Right ventricle myocardium inferior (tissue), 1 donor: Measurements from ENCODE around the gene ERVFRD-1. TPM values are rescaled to one million over a fixed set of nuclear protein-coding genes. Genes with fewer than 3 reads are reported as not detected.
A peak's percentile ranks its signal among the peaks of the same experiment; 100 is the strongest.
"Not testable (repeated sequence)": the region's sequence is repeated elsewhere in the genome, so short reads cannot be mapped to it uniquely, and the experiment has no call there.

Source experiments
- ATAC-seq: fragments of 200-7000 bp; cut with Tn5 transposase; one replicate; pipeline ENCODE4 v1.9.1; 2020; ENCODE audit warnings: mild to moderate bottlenecking, moderate library complexity
- DNase-seq: peaks from one replicate; pipeline ENCODE4 v3.0.0; 2021; ENCODE audit errors: missing footprints
- intact Hi-C: fragments of 100-400 bp; cut with DNase I; formaldehyde crosslinking; loops from one replicate; pipeline ENCODE4 v1.11.0; 2022
- total RNA-seq: library from RNA; stranded (reverse); fragmentation: NEBNext Ultra II Directional; extraction: Animal tissue kit (Norgen Biotek cat#: 25700); gene quantifications from one replicate; pipeline ENCODE4 v1.2.1, GENCODE V29; 2021
- donor health status: DM: no; HTN: yes; CAD: no; lungs with severe emphysema.

ERVFRD-1 gene
- total RNA-seq, 1 donor from 2014 or later = 0.14 TPM

- ATAC-seq (no peak), DNase-seq (no peak)
- intact Hi-C loops = no loop called here
Measured at GRCh38 chr6:11132194-11132888, 20.8 kb upstream of the ERVFRD-1 start.

- ATAC-seq (no peak), DNase-seq (no peak)
- intact Hi-C loops = no loop called here
Measured at GRCh38 chr6:11130605-11131004, 19.1 kb upstream of the ERVFRD-1 start.

DNA sequence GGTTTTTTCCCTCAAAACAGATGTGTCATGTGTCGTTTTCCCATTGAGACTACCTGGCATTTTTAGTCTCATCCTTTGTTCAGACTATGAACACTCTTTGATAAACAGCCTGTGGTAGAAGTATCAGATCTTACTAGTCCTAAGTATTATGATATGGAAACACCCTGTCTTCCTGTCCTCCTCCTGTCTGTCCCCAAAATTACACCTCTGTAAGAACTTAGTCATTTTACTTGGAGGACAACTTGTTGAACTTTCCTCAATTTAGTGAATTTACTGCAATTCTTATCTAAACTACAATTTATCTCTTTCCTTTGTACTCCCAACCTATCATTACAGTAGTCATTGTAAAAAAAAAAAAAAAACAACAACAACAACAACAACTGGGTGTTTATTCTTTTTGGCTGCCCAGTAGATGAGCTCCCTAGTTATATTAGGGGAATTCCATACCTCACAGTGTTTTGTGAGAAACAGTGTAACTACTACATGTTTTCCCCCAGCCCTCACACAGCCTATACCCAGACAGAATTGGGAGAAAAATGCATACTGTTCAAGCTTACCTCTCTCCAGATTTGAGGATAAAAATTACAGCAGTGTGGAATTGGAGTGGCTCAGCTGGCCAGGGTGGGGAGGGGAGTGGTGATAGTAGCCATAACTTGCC is 18.5 kb upstream of the ERVFRD-1 start:
- intact Hi-C loops = no loop called here
- ATAC-seq = no peak

DNA sequence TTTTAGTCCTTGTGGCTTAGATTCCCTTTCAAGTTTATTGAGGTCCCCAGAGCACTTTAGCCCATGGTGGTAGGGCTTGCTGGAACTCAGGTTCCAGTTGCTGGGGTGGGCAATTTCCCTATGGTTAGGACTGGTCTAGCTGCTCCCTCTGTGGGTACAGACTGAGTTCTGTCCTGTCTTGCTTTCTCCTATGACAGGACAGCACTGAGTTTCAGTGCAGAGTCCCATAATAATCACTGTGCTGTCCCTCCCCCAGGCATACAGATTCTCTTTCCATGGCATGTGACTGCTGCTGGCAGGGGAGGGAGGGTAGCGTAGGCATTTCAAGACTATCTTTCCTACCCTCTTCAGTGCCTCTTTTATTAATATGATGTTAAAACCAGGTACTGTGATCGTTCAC is 17.1 kb upstream of the ERVFRD-1 start:
- DNase-seq (no peak), ATAC-seq (peak; percentile 39)
- intact Hi-C loops = no loop called here

More for the DNA sequence above, 18.5 kb upstream of the ERVFRD-1 start:
- no peak for DNase-seq

GRCh38 chr6:11126876-11127275 is 15.4 kb upstream of the ERVFRD-1 start:
- ATAC-seq (no peak), DNase-seq (no peak)
- intact Hi-C loops = no loop called here

DNA sequence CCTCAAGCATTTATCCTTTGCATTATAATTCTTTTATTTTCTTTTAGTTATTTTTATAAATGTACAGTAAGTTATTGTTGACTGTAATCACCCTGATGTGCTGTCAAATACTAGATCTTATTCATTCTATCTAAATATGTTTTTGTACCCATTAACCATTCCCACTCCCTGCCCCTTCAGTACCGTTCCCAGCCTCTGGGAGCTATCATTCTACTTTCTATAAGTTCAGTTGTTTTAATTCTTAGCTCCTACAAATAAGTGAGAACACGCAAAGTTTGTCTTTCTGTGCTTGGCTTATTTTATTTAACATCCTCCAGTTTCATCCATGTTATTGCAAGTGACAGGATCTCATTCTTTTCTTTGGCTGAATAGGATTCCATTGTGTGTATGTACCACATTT is 12.5 kb upstream of the ERVFRD-1 start:
- no peak for ATAC-seq
- intact Hi-C loops = no loop called here

GRCh38 chr6:11122380-11122779 is 10.9 kb upstream of the ERVFRD-1 start:
- no peak for ATAC-seq
- intact Hi-C loops = no loop called here
- no peak for DNase-seq

More for the DNA sequence above, 12.5 kb upstream of the ERVFRD-1 start:
- no peak for DNase-seq

DNA sequence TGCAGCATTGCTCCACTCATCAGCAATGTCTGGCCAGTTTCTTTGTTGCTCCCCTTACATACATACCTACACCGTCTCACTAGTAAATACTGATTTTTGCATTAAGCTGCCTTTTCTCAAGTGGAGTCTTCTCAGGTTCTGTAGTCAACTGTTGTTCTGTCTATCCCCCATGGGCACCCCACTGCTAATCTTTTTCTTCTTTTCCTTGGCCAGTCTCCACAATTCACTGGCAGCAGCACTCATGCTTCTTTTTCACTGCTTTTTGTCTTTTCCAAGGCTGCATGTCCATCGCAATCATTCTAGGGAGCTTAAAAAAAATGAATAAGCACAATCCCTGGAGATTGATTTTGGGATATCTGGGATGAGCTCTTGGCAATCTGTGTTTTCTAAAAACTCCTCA is 10.3 kb upstream of the ERVFRD-1 start:
- ATAC-seq (no peak), DNase-seq (no peak)
- intact Hi-C loops = no loop called here

DNA sequence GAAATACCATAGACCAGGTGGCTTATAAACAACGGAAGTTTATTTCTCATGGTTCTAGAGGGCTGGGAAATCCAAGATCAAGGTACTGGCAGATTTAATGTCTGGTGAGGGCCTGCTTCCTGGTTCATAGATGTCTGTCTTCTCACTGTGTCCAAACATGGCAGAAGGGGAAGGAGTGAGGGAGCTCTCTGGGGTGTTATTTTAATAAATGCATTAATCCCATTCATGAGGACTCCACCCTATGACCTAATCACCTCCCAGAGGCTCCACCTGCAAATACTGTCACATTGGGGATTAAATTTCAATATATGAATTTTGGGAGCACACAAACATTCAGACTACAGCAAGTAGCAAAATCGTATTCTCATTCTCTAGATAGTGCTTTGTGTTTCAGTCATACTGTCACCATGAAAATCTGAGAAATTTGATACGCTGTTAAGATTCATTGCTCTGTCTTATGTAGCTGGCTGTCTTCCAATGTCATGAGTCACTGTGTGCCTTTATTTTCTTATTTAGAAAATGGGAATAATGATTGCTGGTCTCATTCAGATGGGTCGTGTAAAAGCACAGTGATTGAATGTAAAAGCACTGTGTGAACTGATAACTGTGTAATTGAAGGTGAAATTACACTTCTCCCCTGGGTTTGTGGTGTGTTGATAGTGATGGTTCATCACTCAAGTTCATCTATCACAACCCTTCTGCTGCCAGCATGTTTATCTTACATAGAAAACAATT is 8.9 kb upstream of the ERVFRD-1 start:
- ATAC-seq = no peak
- intact Hi-C loops = no loop called here
- no peak for DNase-seq

- intact Hi-C loops, ATAC-seq: not testable (repeated sequence)
Measured at GRCh38 chr6:11115808-11116536, 4.4 kb upstream of the ERVFRD-1 start.

GRCh38 chr6:11113038-11113437 is 1.5 kb upstream of the ERVFRD-1 start:
- DNase-seq (no peak), ATAC-seq (no peak)
- intact Hi-C loops = no loop called here

More at GRCh38 chr6:11115808-11116536, 4.4 kb upstream of the ERVFRD-1 start:
- not testable (repeated sequence) for DNase-seq

DNA sequence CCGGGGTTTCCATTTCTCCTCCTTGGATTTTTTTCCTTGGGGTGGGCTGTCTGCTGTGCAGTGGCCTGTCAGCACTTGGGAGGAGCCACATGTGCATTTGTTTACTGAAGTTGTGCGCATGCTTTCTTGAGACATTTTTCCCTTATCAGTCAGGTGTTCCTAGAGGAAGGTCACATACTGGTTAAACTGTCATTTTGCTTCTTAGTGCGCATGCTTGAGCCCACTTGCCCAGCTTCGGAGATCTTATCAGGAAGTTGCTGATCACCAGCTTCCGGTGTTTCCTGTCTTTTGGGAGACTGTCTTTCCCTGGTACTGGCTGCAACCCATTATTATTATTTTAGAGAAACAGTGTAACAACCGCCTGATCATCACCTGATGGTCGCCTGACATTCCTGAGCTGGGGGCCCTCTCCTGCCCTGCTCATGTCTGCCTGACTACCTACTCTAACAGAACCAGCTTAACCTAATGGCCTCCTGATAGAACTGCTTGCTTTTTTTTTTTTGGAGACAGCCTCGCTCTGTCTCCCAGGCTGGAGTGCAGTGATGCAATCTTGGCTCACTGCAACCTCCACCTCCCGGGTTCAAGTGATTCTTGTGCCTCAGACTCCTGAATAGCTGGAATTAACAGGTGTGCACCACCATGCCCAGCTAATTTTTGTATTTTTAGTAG is 378 bp upstream of the ERVFRD-1 start:
- no peak for DNase-seq
- no peak for ATAC-seq
- intact Hi-C loops = no loop called here

GRCh38 chr6:11108726-11109125 is 2.8 kb downstream of the ERVFRD-1 start:
- intact Hi-C loops = no loop called here
- DNase-seq (no peak), ATAC-seq (no peak)

DNA sequence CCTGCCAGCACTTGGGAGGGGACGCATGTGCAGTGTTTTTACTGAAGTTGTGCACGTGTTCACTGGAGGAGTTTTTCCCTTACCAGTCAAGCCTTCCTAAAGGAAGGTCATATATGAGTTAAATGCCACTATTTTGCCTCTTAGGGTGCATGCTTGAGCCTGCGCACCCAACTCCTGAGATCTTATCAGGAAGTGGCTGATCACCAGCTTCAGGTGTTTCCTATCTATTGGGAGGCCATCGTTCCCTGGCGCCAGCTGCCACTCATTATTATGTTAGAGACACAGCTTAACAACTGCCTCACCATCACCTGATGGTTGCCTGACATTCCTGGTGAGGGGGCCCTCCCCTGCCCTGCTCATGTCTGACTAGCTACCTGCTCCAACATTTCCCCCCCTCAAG is 8.5 kb downstream of the ERVFRD-1 start:
- ATAC-seq (no peak), DNase-seq (no peak)
- intact Hi-C loops = no loop called here

DNA sequence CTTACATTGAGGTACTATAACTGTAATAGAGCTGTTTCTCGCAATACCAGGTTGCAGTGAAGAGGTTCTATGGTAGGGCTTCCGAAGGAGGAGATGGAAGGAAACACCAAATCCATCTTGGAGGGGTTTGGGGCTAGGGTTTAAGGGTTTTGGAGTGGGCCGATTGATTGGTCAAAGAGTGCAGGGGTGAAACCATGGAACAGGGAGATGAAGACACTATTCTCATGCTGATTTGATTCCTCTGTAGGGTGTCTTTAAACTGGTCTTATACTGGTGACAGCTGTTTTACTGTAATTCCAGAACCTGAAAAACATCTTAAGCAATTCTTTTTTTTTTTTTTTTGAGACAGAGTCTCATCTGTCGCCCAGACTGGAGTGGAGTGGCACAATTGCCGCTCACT is 10.1 kb downstream of the ERVFRD-1 start:
- intact Hi-C loops = no loop called here
- DNase-seq (no peak), ATAC-seq (no peak)

- DNase-seq (no peak), ATAC-seq (no peak)
- intact Hi-C loops = no loop called here
Measured at GRCh38 chr6:11098004-11098403, 13.5 kb downstream of the ERVFRD-1 start.

GRCh38 chr6:11097476-11097875 is 14.0 kb downstream of the ERVFRD-1 start:
- intact Hi-C loops = no loop called here
- no peak for DNase-seq

GRCh38 chr6:11096109-11096508 is 15.4 kb downstream of the ERVFRD-1 start:
- DNase-seq (no peak), ATAC-seq (no peak)
- intact Hi-C loops = no loop called here

More at GRCh38 chr6:11097476-11097875, 14.0 kb downstream of the ERVFRD-1 start:
- no peak for ATAC-seq

- ATAC-seq (no peak), DNase-seq (no peak)
- intact Hi-C loops = no loop called here
Measured at GRCh38 chr6:11094941-11095340, 16.6 kb downstream of the ERVFRD-1 start.
